Activated CD8-positive, alpha-beta memory T cell treated with anti-CD3 and anti-CD28 coated beads, Interleukin-2, amount 50 U/mL, for 4 hours (primary cell): ENCODE data around the gene CLEC7A.

Experiments used
- DNase-seq: peaks from one replicate; pipeline ENCODE4 v3.0.0-alpha.2; 2020

CLEC7A gene

GRCh38 chr12:10130042-10130441 lies at the start of gene CLEC7A:
Gene CLEC7A, minus strand, starts transcription at chr12:10130199. Its CDS starts 117 bp downstream, at chr12:10130082.
- DNase-seq: no peak

DNA sequence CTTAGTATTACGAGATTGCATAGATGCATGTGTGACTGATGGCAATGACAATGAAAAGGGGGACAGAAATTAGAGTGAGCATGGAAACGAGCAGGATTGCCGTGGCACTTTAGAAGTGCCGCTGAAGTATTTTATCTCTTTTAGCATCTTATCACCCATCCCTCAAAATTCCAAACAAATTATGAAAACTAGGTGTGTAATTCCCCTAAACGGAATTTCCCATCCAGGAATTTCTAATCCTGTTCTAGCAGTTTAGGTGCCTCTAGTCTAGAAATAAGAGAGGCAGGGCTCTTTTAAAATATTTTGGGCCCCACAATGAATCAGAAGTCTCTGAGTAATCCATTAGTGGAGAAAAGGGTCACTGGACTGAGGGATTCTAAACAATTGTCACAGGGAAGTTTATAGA lies 49.8 kb upstream of the CLEC7A start:
- DNase-seq: no peak

GRCh38 chr12:10178821-10179220 lies 48.8 kb upstream of the CLEC7A start, which contains the start of gene TMEM52B:
Gene TMEM52B, plus strand, starts transcription at chr12:10179032. Its CDS starts 543 bp downstream, at chr12:10179575.
- no peak for DNase-seq

- no peak for DNase-seq
These were observed 46.0 kb upstream of the CLEC7A start for GRCh38 chr12:10175846-10176636.

- DNase-seq: no peak
These were observed 45.1 kb upstream of the CLEC7A start for GRCh38 chr12:10174986-10175614.

DNA sequence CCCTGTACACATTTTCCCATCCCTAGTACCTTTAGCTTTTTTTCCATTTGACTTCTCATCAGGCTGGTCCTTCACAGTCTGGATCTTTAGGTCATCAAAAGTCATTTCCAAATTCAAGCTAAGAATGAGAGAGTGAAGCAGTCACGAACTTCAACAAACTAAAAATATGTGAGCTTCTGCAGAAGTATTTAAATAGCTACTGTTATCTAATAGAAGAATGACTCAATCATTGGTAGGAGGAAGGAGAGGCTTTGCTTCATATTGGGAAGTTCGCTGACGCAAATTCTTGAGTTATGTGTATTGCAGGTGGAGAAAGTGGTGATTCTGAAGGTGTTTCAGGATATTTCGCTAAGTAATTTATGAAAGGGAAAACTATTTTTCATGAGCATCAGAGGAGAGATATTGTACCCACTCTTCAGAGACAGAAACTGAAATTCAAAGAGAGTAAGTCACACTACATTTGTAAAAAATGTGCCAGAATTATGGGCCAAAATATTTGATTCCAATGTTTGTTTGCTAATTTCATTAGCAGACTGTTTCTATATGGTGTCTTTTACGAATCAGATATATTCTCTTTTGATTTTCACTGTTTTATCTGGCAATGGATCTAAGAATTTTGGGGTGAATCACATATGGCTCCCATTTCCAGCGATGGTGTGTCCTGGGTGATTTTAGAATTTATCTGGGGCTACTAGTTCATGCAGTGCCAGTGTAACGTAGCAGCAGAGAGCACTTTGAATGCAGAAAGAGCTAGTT lies 42.2 kb upstream of the CLEC7A start, which contains the start of gene OLR1:
OLR1 (minus strand) TSS at position 160 of the 756 bp plus-strand sequence; CDS start at position 105, 55 bp downstream.
- DNase-seq: no peak

GRCh38 chr12:10170216-10170615 lies 40.2 kb upstream of the CLEC7A start:
- no peak for DNase-seq

GRCh38 chr12:10169104-10169503 lies 39.1 kb upstream of the CLEC7A start:
- no peak for DNase-seq

DNA sequence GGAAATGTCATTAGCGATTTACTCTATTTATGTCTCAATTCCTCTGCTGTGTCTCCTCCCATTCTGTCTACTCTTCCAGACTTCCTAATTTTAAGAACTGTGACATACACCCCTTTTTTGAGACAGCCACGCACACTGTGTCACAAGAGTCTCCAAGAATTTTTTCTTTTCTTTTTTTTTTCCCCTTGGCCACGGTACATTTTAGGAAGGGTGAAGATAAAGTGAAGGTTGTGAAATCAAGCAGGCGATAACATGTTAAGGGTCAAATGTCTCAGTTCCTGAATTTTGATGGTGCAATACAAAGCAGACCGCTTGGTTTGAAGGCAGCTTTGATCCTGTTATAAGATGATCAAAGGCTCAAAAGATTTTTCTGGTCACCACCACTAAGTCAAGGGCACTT lies 37.6 kb upstream of the CLEC7A start:
- no peak for DNase-seq

DNA sequence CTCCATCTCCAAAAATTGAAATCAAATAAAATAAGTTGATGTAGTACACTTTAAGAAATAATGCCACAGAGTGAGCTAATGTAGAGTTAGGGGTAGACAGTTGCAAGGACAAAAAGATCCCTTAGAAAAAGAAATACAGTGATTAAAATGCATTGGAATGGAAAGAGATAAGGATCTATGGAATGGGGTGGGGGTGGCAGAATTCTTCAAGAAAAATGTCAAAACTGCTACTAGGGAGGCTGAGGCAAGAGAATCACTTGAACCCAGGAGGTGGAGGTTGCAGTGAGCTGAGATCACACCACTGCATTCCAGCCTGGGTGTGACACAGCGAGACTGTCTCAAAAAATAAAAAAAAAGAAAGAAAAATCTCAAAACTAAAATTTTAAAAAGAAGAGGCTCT lies 35.4 kb upstream of the CLEC7A start:
- no peak for DNase-seq

DNA sequence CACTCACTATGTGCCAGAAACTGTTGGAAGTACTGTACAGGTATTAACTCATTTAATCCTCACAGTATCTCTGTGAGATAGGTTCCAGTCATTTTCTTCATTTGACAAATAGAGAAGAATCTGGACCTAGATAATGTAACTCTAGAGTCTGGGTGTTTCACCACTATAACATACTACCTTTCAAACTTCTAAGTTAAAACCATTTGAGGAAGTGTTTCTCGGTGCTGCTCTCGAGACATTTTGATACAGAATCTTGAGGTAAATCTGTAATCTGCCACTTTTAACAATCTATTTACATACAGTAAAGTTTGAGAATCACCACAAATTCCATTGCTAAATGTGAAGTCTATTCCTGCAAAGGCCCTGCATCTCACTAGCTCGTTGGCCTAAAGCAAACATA lies 33.1 kb upstream of the CLEC7A start:
- no peak for DNase-seq

DNA sequence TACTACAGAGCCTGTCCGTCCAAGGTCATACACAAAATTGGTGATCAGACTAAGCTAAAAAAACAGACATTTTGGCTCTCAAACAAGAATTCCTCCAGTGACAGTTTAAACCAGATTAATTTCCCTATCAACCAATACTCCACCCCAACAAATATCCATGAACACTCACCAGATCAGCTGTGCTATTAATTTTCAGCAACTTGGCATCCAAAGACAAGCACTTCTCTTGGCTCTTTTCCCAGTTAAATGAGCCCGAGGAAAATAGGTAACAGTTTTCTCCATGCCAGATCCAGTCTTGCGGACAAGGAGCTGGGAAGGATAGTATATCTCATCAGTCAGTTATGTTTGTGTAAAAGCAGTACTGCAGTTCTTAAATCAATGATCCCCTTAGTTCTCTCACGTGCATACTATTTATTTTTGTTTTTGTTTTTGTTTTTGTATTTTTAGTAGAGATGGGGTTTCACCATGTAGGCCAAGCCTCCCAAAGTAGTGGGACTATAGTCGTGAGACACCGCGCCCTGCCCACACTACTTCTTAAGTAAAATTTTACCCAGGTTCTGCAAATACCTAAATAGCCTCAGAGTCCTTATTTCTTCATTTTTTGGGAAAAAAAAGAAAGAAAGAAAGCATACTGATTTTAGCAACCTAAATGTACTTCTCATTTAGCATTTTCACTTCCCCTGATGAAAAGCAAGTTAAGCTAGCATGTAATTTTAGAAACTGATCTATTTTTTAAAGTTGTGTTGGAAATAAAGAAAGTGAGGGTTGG lies 30.8 kb upstream of the CLEC7A start:
- no peak for DNase-seq

DNA sequence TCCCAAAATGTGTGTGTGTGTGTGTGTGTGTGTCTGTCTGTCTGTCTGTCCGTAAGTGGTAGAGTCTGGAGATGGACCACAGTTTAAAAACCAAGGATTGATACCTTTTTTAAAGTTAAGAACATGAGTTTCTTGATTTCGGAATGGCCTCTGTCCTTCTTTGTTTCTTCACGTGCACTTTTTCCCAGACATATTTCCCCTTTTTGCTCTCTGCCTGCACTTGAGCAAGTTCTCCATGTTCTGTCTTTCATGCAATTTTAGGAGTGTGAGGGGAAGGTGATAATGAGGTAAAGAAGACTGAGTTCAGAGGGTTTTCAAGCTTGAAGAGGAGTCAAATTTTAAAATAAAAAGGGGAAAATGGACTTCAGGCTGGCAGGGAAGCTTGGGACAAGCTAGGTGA lies 29.3 kb upstream of the CLEC7A start:
- no peak for DNase-seq

DNA sequence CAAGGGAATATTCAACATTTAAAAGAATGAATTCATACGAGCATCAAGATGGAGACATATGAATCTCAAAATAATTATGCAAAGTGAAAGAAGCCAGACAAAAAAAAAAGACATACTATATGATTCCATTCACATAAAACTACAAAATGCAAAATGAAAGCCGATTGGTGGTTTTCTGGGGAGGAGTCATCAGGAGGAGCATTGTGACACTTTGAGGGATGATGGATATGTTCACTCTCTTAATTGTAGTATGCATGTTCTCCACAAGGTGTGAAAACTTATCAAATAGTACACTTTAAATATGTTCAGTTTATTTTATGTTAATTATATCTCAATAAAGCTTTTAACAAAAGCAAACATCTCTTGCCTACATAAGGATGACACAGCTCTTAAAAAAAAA lies 28.4 kb upstream of the CLEC7A start:
- no peak for DNase-seq

GRCh38 chr12:10155966-10156365 lies 26.0 kb upstream of the CLEC7A start:
- DNase-seq: no peak

DNA sequence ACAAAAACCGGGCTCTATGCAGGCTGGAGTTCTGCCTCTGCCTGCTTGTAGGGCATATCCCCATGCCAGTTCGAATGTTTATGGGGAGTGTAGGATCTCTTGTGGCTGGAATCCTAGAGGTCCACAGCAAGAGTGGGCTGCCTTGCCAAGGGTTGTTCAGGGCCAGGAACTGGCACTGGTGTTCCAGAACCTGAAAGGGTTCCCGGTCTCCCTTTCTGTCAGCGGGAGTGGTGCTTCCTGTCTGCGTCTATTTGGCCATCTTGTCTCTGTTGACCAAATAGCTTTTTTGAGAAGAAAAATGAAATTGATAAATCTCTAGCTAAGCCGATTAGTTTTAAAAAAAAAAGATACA lies 24.1 kb upstream of the CLEC7A start:
- no peak for DNase-seq

DNA sequence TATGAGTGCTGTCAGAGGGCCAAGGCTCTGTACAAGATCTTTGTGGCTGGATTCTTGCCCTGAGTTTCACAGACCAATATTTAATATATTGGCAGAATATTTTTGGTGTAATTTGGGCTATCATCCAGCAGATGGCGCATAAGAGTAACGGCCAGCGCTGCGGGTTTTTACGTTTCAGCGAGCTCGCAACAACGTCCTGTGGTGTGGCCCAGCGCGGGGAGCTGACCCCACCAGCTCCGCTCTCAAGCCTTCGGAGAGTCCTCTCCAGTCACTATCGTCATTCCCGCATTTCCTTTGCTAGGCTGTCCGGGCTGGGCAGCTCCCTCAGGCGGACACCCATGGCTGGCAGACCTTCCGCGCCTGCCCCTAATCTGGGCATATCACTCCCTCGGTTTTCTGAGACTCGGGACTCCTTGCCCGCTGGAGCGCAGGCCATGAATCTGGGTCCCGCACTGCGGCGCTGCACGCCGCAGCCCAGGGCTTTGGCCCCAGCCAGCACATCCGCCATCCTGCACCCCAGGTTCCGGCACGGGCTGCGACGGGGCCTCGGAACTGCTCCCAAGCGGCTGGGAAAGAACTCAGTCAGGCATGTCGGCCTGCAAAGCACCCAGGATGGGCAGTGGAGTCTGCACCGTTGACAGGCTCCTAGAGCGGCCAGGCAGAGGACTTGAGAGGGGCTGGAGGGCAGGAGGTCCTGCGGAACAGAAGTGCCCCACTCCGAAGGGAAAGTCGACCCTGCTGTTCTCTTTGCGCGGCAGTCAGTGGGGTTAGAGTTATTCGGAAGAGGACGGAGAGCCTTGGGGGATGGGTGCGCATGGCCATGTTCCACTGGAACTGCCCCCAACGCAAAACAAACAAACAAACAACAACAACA lies 23.5 kb upstream of the CLEC7A start:
- peak; percentile 47 for DNase-seq

DNA sequence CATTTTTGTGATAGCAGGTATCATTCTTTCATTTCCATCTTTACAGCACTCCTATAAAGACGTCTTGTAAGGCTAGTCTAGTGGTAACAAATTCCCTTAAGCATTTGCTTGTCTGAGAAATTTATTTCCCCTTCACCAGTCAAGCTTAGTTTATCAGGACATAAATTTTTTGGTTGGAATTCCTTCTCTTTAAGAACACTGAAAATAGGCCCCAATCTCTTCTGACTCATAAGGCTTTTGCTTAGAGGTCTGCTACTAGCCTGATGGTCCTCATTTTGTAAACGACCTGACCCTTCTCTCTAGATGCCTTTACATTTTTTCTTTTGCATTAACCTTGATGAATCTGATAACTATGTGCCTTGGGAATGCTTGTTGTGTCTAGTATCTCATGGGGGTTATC lies 21.6 kb upstream of the CLEC7A start:
- no peak for DNase-seq

- DNase-seq: no peak
These were observed 17.9 kb upstream of the CLEC7A start for GRCh38 chr12:10147714-10148403.

DNA sequence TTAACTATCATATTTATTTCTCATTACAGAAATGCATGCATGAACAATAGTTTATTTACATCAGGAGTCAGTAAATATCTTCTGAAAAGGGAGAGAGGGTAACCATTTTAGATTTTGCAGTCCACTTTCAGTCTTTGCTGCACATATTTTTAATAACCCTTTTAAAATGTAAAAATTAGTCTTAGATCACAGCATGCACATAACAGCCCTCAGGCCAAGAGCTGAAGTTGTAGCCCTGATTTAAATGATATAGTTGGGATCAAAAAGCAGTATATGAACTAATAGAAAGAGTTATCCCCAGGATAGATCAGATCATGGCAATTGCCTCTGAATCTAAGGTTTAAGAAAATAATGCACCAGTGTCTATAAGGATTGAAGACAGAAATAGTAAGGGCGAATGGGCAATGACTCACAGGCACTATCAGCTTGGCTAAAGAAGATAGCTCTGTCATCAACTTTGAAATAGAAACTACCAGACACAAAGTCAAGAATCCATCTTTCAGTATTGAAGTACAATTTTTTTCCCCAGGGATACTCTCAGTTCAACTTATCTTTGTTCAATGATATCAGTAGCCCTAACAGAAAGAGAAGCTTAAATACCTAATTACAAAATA lies 13.1 kb upstream of the CLEC7A start:
- DNase-seq: no peak

GRCh38 chr12:10140001-10140400 lies 10.0 kb upstream of the CLEC7A start:
- DNase-seq: peak; percentile 29
